H1 (cell line): Measurements from ENCODE around the gene ORAI1. TPM values are rescaled to one million over a fixed set of nuclear protein-coding genes. Genes with fewer than 3 reads are reported as not detected.
"Not testable (repeated sequence)": the region's sequence is repeated elsewhere in the genome, so short reads cannot be mapped to it uniquely, and the experiment has no call there.

Source experiments
- CTCF ChIA-PET: fragments of 300-600 bp; sonication (Branson Sonifier 250); formaldehyde crosslinking; loops from one replicate; lab custom pipeline; 2021; ENCODE audit not compliant: partially characterized antibody; lab: Charles Lee
- POLR2A ChIA-PET: fragments of 300-600 bp; sonication (Branson Sonifier 250); formaldehyde crosslinking; loops from one replicate; lab custom pipeline; 2021; ENCODE audit warnings: inconsistent platforms; ENCODE audit not compliant: partially characterized antibody; lab: Charles Lee
- DNase-seq, 2 experiments: peaks; one replicate each; pipeline versions ENCODE4 v3.0.0 to v3.0.0-alpha.2; 2010 to 2022; ENCODE audit warnings: low spot score in 2 of 2, low read depth in 1 of 2, mixed read lengths in 1 of 2
- FAIRE-seq: peaks from 2 replicates; lab custom pipeline; 2011; peaks lifted over from hg19 to GRCh38; lab: Jason Lieb, UNC
- H2AFZ ChIP-seq: 2 replicates; pipeline ENCODE4 v1.8.1; 2012; ENCODE audit warnings: low read length, inconsistent platforms
- H2AK5ac ChIP-seq: 2 replicates; pipeline ENCODE4 v1.6.1; 2013; ENCODE audit warnings: low read depth, low read length
- H2BK120ac ChIP-seq: replicated peaks from 2 replicates; pipeline ENCODE3; 2013; ENCODE audit warnings: low read depth, low read length, inconsistent platforms
- H2BK12ac ChIP-seq: 2 replicates; pipeline ENCODE4 v1.6.1; 2013; ENCODE audit warnings: low read depth, low read length
- H2BK15ac ChIP-seq: 2 replicates; pipeline ENCODE4 v1.6.1; 2013; ENCODE audit warnings: low read length
- H2BK20ac ChIP-seq: 2 replicates; pipeline ENCODE4 v1.6.1; 2013; ENCODE audit warnings: low read length
- H2BK5ac ChIP-seq: 2 replicates; pipeline ENCODE4 v1.6.1; 2013; ENCODE audit warnings: low read depth, low read length
- H3K14ac ChIP-seq: 2 replicates; pipeline ENCODE4 v1.6.1; 2013; ENCODE audit warnings: inconsistent platforms; ENCODE audit not compliant: insufficient read length
- H3K18ac ChIP-seq: 2 replicates; pipeline ENCODE4 v1.6.1; 2013; ENCODE audit warnings: low read length; ENCODE audit errors: extremely low read depth
- H3K23ac ChIP-seq: 2 replicates; pipeline ENCODE4 v1.6.1; 2013; ENCODE audit warnings: inconsistent platforms; ENCODE audit not compliant: insufficient read length
- H3K23me2 ChIP-seq: 2 replicates; pipeline ENCODE4 v1.6.1; 2013; ENCODE audit warnings: low read depth, low read length
- H3K27ac ChIP-seq: 2 replicates; pipeline ENCODE4 v1.6.1; 2011; ENCODE audit warnings: low read depth, low read length, inconsistent platforms
- H3K27me3 ChIP-seq, 4 experiments: replicated peaks in 1 of 4; 1 replicate in 1 of 4; 2 replicates in 3 of 4; pipeline versions ENCODE4 v1.6.1 to v1.8.1; 2011 to 2013; ENCODE audit warnings: low read length in 3 of 4, mild to moderate bottlenecking in 3 of 4, inconsistent platforms in 2 of 4, mixed read lengths in 2 of 4, moderate library complexity in 1 of 4; ENCODE audit not compliant: control insufficient read depth in 3 of 4, insufficient read depth in 3 of 4; ENCODE audit errors: extremely low read depth in 1 of 4
- H3K36me3 ChIP-seq, 4 experiments: 2 replicates each; pipeline versions ENCODE4 v1.6.1 to v1.8.1; 2011 to 2013; ENCODE audit warnings: mild to moderate bottlenecking in 4 of 4, low read length in 3 of 4, moderate library complexity in 2 of 4, control low read depth in 1 of 4, inconsistent platforms in 1 of 4; ENCODE audit not compliant: insufficient read depth in 4 of 4, control insufficient read depth in 2 of 4
- H3K4ac ChIP-seq: replicated peaks from 2 replicates; pipeline ENCODE3; 2013; ENCODE audit warnings: low read length, low read depth, mixed read lengths, inconsistent platforms; ENCODE audit not compliant: insufficient read length
- H3K4me1 ChIP-seq, 4 experiments: replicated peaks in 1 of 4; 1 replicate in 1 of 4; 2 replicates in 3 of 4; pipeline versions ENCODE4 v1.6.1 to v1.8.1; 2011 to 2013; ENCODE audit warnings: low read length in 3 of 4, inconsistent platforms in 2 of 4, mixed read lengths in 1 of 4; ENCODE audit not compliant: insufficient read depth in 4 of 4, control insufficient read depth in 3 of 4
- H3K4me2 ChIP-seq, 2 experiments: 2 replicates each; pipeline versions ENCODE4 v1.6.1 to v1.8.1; 2011 to 2013; ENCODE audit warnings: low read depth in 2 of 2, low read length in 2 of 2, control low read depth in 1 of 2, inconsistent platforms in 1 of 2, mild to moderate bottlenecking in 1 of 2; ENCODE audit not compliant: insufficient read depth in 1 of 2
- H3K4me3 ChIP-seq, 4 experiments: fragments of 200-600, 300-600 bp in 1 of 4; sonication (generic), shearing (Covaris generic), sonication (Bioruptor Twin) in 1 of 4; 2 replicates each; pipeline versions ENCODE4 v1.5.1 to v1.8.1; 2011 to 2016; ENCODE audit warnings: low read length in 4 of 4, low read depth in 3 of 4, control low read depth in 2 of 4, inconsistent platforms in 2 of 4, mild to moderate bottlenecking in 2 of 4, mixed read lengths in 1 of 4, moderate library complexity in 1 of 4; ENCODE audit not compliant: insufficient read depth in 2 of 4; ENCODE audit errors: extremely low read depth in 1 of 4
- H3K56ac ChIP-seq: replicated peaks from 2 replicates; pipeline ENCODE3; 2013; ENCODE audit warnings: low read depth, mild to moderate bottlenecking, mixed read lengths, low read length, inconsistent platforms; ENCODE audit not compliant: insufficient read length
- H3K79me1 ChIP-seq: 2 replicates; pipeline ENCODE4 v1.6.1; 2013; ENCODE audit warnings: low read depth, low read length, control low read depth
- H3K79me2 ChIP-seq, 2 experiments: 2 replicates each; pipeline versions ENCODE4 v1.6.1 to v1.8.1; 2012 to 2013; ENCODE audit warnings: low read length in 2 of 2, mild to moderate bottlenecking in 2 of 2, inconsistent platforms in 1 of 2; ENCODE audit not compliant: insufficient read depth in 2 of 2, control insufficient read depth in 1 of 2
- H3K9ac ChIP-seq, 4 experiments: replicated peaks in 1 of 4; 1 replicate in 1 of 4; 2 replicates in 3 of 4; pipeline versions ENCODE4 v1.6.1 to v1.8.1; 2011 to 2013; ENCODE audit warnings: low read depth in 3 of 4, low read length in 3 of 4, control low read depth in 2 of 4, mild to moderate bottlenecking in 2 of 4, moderate library complexity in 2 of 4, inconsistent platforms in 1 of 4; ENCODE audit errors: extremely low read depth in 1 of 4
- H3K9me3 ChIP-seq, 2 experiments: 2 replicates each; pipeline versions ENCODE4 v1.6.1 to v1.8.1; 2012 to 2013; ENCODE audit warnings: mild to moderate bottlenecking in 2 of 2, moderate library complexity in 2 of 2, control low read depth in 1 of 2, inconsistent platforms in 1 of 2, low read depth in 1 of 2, low read length in 1 of 2, mixed read lengths in 1 of 2; ENCODE audit not compliant: insufficient read depth in 2 of 2
- H4K20me1 ChIP-seq, 2 experiments: replicated peaks in 1 of 2; 2 replicates each; pipeline versions ENCODE3 to v1.8.1; 2011 to 2013; ENCODE audit warnings: inconsistent platforms in 2 of 2, low read length in 2 of 2, mild to moderate bottlenecking in 1 of 2; ENCODE audit not compliant: insufficient read depth in 2 of 2, control insufficient read depth in 1 of 2
- H4K5ac ChIP-seq: 2 replicates; pipeline ENCODE4 v1.6.1; 2013; ENCODE audit warnings: low read length, low read depth, mixed read lengths, inconsistent platforms; ENCODE audit not compliant: insufficient read length
- H4K8ac ChIP-seq: 2 replicates; pipeline ENCODE4 v1.8.0; 2013; ENCODE audit warnings: mild to moderate bottlenecking, moderate library complexity, low read length, inconsistent platforms; ENCODE audit not compliant: insufficient read depth; ENCODE audit errors: extremely low read depth
- H4K91ac ChIP-seq: replicated peaks from 2 replicates; pipeline ENCODE3; 2013; ENCODE audit warnings: low read length, mixed read lengths, inconsistent platforms; ENCODE audit not compliant: insufficient read length
- WGBS, 2 experiments: shearing (Covaris generic) in 1 of 2; methylation state at CpG; one replicate each; pipeline versions ENCODE4 v1.1.6 to v1.1.7; 2013 to 2015; ENCODE audit warnings: low lambda C conversion rate in 2 of 2, mixed read lengths in 2 of 2, inconsistent platforms in 1 of 2, low coverage in 1 of 2, missing lambda C conversion rate in 1 of 2; ENCODE audit not compliant: insufficient replicate concordance in 2 of 2, insufficient coverage in 1 of 2, insufficient read length in 1 of 2; ENCODE audit errors: extremely low coverage in 1 of 2, missing lambda C conversion rate in 1 of 2; 5-methylcytosine and 5-hydroxymethylcytosine counted together
- polyA plus RNA-seq, 7 experiments: library from polyadenylated mRNA; depleted of rRNA in 3 of 7; stranded (reverse) in 5 of 7; unstranded in 2 of 7; fragments of >200 nt in 5 of 7; fragments of 200-250 nt in 2 of 7; gene quantifications; 1 replicate in 5 of 7; 2 replicates in 1 of 7; 4 replicates in 1 of 7; pipeline versions ENCODE4 v1.2.1 to v1.2.3, GENCODE V29; 2011 to 2013; ENCODE audit warnings: missing spikeins in 2 of 7, mixed read lengths in 2 of 7
- total RNA-seq: library from RNA; stranded (reverse); fragmentation: NEBNext Ultra II Directional; extraction: Animal tissue kit (Norgen Biotek cat#: 25700); gene quantifications from 2 replicates; pipeline ENCODE4 v1.2.1, GENCODE V29; 2021

Gene ORAI1
- total and polyA plus RNA-seq, 2 of the 8 experiments (the other 6 are each of a cell fraction or from before 2014, with no cell fraction given), result 29.9 to 71.5 TPM

DNA sequence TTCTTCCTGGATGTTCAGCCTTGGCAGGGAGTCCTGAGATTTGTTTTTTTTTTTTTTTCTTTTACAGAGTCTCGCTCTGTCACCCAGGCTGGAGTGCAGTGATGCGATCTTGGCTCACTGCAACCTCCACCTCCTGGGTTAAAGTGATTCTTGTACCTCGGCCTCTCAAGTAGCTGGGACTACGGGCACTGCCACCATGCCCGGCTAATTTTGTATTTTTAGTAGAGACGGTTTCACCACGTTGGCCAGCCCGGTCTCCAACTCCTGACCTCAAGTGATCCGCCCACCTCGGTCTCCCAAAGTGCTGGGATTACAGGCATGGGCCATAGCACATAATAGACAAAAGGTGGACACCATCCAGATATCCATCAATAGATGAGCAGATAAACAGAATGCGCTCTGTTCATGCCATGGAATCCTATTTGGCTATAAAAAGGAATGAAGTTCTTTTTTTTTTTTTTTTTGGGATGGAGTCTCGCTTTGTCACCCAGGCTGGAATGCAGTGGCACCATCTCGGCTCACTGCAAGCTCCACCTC lies 53.4 kb downstream of the ORAI1 start:
- not testable (repeated sequence) for H4K20me1 ChIP-seq, H2BK5ac ChIP-seq, H3K4ac ChIP-seq, H2BK15ac ChIP-seq, H4K8ac ChIP-seq, H3K79me2 ChIP-seq, H3K23me2 ChIP-seq, H2AFZ ChIP-seq, H3K4me3 ChIP-seq, H3K27me3 ChIP-seq, H3K9me3 ChIP-seq, FAIRE-seq, H2BK120ac ChIP-seq, H3K36me3 ChIP-seq, H3K4me1 ChIP-seq, H2BK12ac ChIP-seq, H2AK5ac ChIP-seq, H4K91ac ChIP-seq, H3K14ac ChIP-seq, H3K4me2 ChIP-seq, DNase-seq, H3K56ac ChIP-seq, H4K5ac ChIP-seq, H3K9ac ChIP-seq, H3K27ac ChIP-seq, H3K79me1 ChIP-seq, H3K23ac ChIP-seq, H2BK20ac ChIP-seq, H3K18ac ChIP-seq
- WGBS, 2 experiments, result 92% methylated on average over 11 of the region's 13 CpGs; no CpG with 5 or more reads in 1 of the 2 experiments
- CTCF ChIA-PET, result interaction anchor here (1.0 to 4.6 kb wide), 9 partner anchors 19 to 237 kb away, joined by 3 to 41 read pairs (median 4); partner anchors contain the start of gene ORAI1
- POLR2A ChIA-PET, result interaction anchor here (0.5 to 2.6 kb wide), 6 partner anchors 32 to 1789 kb away, joined by 3 to 10 read pairs (median 3); partner anchors contain the start of gene KDM2B
